CD4-positive, alpha-beta memory T cell (primary cell): ENCODE measurements around the gene ACOT12. TPM values are rescaled to one million over a fixed set of nuclear protein-coding genes. Genes with fewer than 3 reads are reported as not detected.
"Not testable (repeated sequence)": the region's sequence is repeated elsewhere in the genome, so short reads cannot be mapped to it uniquely, and the experiment has no call there.

Source experiments
- CTCF ChIA-PET: fragments of 350-600 bp; sonication (Branson Sonifier 250); formaldehyde crosslinking; loops from one replicate; lab custom pipeline; 2021; ENCODE audit warnings: inconsistent platforms; ENCODE audit not compliant: partially characterized antibody; lab: Charles Lee
- POLR2A ChIA-PET: fragments of 350-600 bp; sonication (Branson Sonifier 250); formaldehyde crosslinking; loops from one replicate; lab custom pipeline; 2021; ENCODE audit not compliant: partially characterized antibody; lab: Charles Lee
- DNase-seq, 5 donors: peaks; one replicate each; pipeline versions ENCODE4 v3.0.0 to v3.0.0-alpha.2; 2020 to 2022; ENCODE audit warnings: mixed read lengths in 1 of 5
- H3K27ac ChIP-seq: one replicate; pipeline ENCODE4 v1.7.0; 2013; ENCODE audit warnings: low read depth, low read length
- H3K27me3 ChIP-seq: 2 replicates; pipeline ENCODE4 v1.7.0; 2013; ENCODE audit warnings: mild to moderate bottlenecking, low read length, moderate library complexity; ENCODE audit not compliant: insufficient read depth
- H3K36me3 ChIP-seq: 2 replicates; pipeline ENCODE4 v1.7.0; 2013; ENCODE audit warnings: mild to moderate bottlenecking, low read length, moderate library complexity; ENCODE audit not compliant: insufficient read depth
- H3K4me1 ChIP-seq: 2 replicates; pipeline ENCODE4 v1.7.0; 2013; ENCODE audit warnings: mild to moderate bottlenecking, low read length, moderate library complexity; ENCODE audit not compliant: insufficient read depth
- H3K4me3 ChIP-seq, 2 donors: one replicate each; pipeline ENCODE4 v1.7.0; 2013; ENCODE audit warnings: low read length in 2 of 2, mild to moderate bottlenecking in 1 of 2
- H3K9me3 ChIP-seq, 2 donors: one replicate each; pipeline ENCODE4 v1.7.0; 2013; ENCODE audit warnings: low read length in 2 of 2, control low read depth in 1 of 2; ENCODE audit not compliant: control insufficient read depth in 1 of 2
- H3K27ac Mint-ChIP-seq, 7 donors: one replicate each; pipeline ENCODE4 v1.8.0; 2020 to 2021; ENCODE audit warnings: mixed read lengths in 7 of 7, mild to moderate bottlenecking in 6 of 7, inconsistent platforms in 3 of 7, moderate library complexity in 3 of 7
- H3K27me3 Mint-ChIP-seq, 2 donors: one replicate each; pipeline ENCODE4 v1.8.0; 2020 to 2021; ENCODE audit warnings: mixed read lengths in 2 of 2
- H3K36me3 Mint-ChIP-seq, 2 donors: one replicate each; pipeline ENCODE4 v1.8.0; 2020 to 2021; ENCODE audit warnings: mixed read lengths in 2 of 2, inconsistent platforms in 1 of 2, mild to moderate bottlenecking in 1 of 2
- H3K4me1 Mint-ChIP-seq, 4 donors: one replicate each; pipeline ENCODE4 v1.8.0; 2020 to 2021; ENCODE audit warnings: mixed read lengths in 4 of 4, mild to moderate bottlenecking in 1 of 4
- H3K4me3 Mint-ChIP-seq, 8 donors: one replicate each; pipeline ENCODE4 v1.8.0; 2020 to 2021; ENCODE audit warnings: mixed read lengths in 8 of 8, mild to moderate bottlenecking in 7 of 8, moderate library complexity in 6 of 8, inconsistent platforms in 3 of 8
- H3K9me3 Mint-ChIP-seq, 8 donors: one replicate each; pipeline ENCODE4 v1.8.0; 2020 to 2021; ENCODE audit warnings: mixed read lengths in 8 of 8, mild to moderate bottlenecking in 5 of 8, inconsistent platforms in 3 of 8, moderate library complexity in 1 of 8
- intact Hi-C: fragments of 100-400 bp; cut with micrococcal nuclease; formaldehyde crosslinking; loops from one replicate; pipeline ENCODE4 v1.15.1; 2023
- polyA plus RNA-seq, 2 donors: library from polyadenylated mRNA; unstranded; fragments of 300-500 nt; fragmentation: Illumina TruSeq; gene quantifications; one replicate each; pipeline ENCODE4 v1.2.3, GENCODE V29; 2021
- total RNA-seq, 2 experiments: library from RNA; stranded (reverse); gene quantifications; one replicate each; pipeline ENCODE4 v1.2.3, GENCODE V29; 2021

ACOT12 gene
- total and polyA plus RNA-seq, 4 experiments from 2014 or later: 0.41 TPM; not detected in 3

- Histone ChIP-seq H3K9me3 (no peaks in the 10 kb centered on the region), H3K27ac (no peak overlapping the region), H3K27me3 (no peaks in the 10 kb centered on the region), H3K4me1 (peaks cover 30% of the 10 kb centered on the region), H3K4me3 (peak overlapping the region in 1 of 2 donors; percentile 98), H3K36me3 (no peaks in the 10 kb centered on the region)
- ChIA-PET CTCF (interaction anchor here (1.0 to 2.6 kb wide), 5 partner anchors 8 to 536 kb away, joined by 3 to 10 read pairs (median 4); no protein-coding TSS in a partner anchor), POLR2A (interaction anchor here (1.1 to 2.5 kb wide), 5 partner anchors 156 to 1690 kb away, joined by 3 to 14 read pairs (median 3); partner anchors contain the start of genes ATG10, RPS23, SSBP2 and TENT2)
- Mint-ChIP-seq H3K4me1 (peaks cover 30 to 61% (median 45%) of the 10 kb centered on the region in 4 donors), H3K4me3 (peak overlapping the region; percentile 91 to 99 (median 94)), H3K36me3 (peaks cover 6 to 20% of the 10 kb centered on the region in 2 donors), H3K9me3 (no peaks in the 10 kb centered on the region), H3K27me3 (no peaks in the 10 kb centered on the region), H3K27ac (peak overlapping the region in 6 of 7 donors; percentile 57 to 97 (median 78))
- DNase-seq: no peak
- intact Hi-C loops: loop anchor here (5.0 to 10.0 kb wide), 3 partner anchors 340 to 1688 kb away; partner anchors contain the start of genes FAM151B, RASGRF2 and TENT2
Measured at GRCh38 chr5:81302596-81302995, 91.3 kb downstream of the ACOT12 start.

GRCh38 chr5:81301271-81302015 is 92.5 kb downstream of the ACOT12 start, which contains the start of gene ZCCHC9:
Gene ZCCHC9, plus strand, starts transcription at chr5:81301587. Its CDS starts 3,171 bp downstream, at chr5:81304758.
- Mint-ChIP-seq H3K4me3 (peak within 1 kb of the TSS; percentile 91 to 99 (median 94)), H3K4me1 (peaks cover 30 to 67% (median 49%) of the 10 kb centered on the region in 4 donors), H3K9me3 (no peaks in the 10 kb centered on the region), H3K36me3 (peaks cover 6 to 20% of the 10 kb centered on the region in 2 donors), H3K27me3 (no peaks in the 10 kb centered on the region), H3K27ac (peak within 1 kb of the TSS; percentile 87 to 99 (median 97))
- H3K27me3 ChIP-seq: no peaks in the 10 kb centered on the region
- DNase-seq: peak; percentile 90 to 94 (median 92)
- peak within 1 kb of the TSS; percentile 98 to 99 for H3K4me3 ChIP-seq
- ChIA-PET CTCF (interaction anchor here (0.9 to 2.6 kb wide), 10 partner anchors 8 to 767 kb away, joined by 3 to 10 read pairs (median 4); partner anchors contain the start of gene SSBP2), POLR2A (interaction anchor here (0.5 to 2.5 kb wide), 12 partner anchors 10 to 1689 kb away, joined by 3 to 14 read pairs (median 3); partner anchors contain the start of genes ATG10, DHFR, RPS23 and SSBP2)
- intact Hi-C loops: loop anchor here (1.0 to 10.0 kb wide), 7 partner anchors 339 to 1687 kb away; partner anchors contain the start of genes ATG10, FAM151B, RASGRF2 and RPS23
- no peaks in the 10 kb centered on the region for H3K9me3 ChIP-seq
- H3K4me1 ChIP-seq: peaks cover 30% of the 10 kb centered on the region
- no peaks in the 10 kb centered on the region for H3K36me3 ChIP-seq
- peak within 1 kb of the TSS; percentile 83 for H3K27ac ChIP-seq

GRCh38 chr5:81300921-81301270 is 93.0 kb downstream of the ACOT12 start:
- peak overlapping the region; percentile 98 to 99 for H3K4me3 ChIP-seq
- ChIA-PET POLR2A (interaction anchor here (1.3 to 2.5 kb wide), 4 partner anchors 9 to 978 kb away, joined by 3 to 10 read pairs (median 6); partner anchors contain the start of genes DHFR and RPS23), CTCF (interaction anchor here (0.8 to 3.6 kb wide), 7 partner anchors 9 to 767 kb away, joined by 3 to 20 read pairs (median 3); partner anchors contain the start of gene SSBP2)
- Mint-ChIP-seq H3K27me3 (no peaks in the 10 kb centered on the region), H3K4me3 (peak overlapping the region; percentile 91 to 99 (median 94)), H3K27ac (peak overlapping the region; percentile 87 to 99 (median 97)), H3K9me3 (no peaks in the 10 kb centered on the region), H3K4me1 (peaks cover 30 to 67% (median 47%) of the 10 kb centered on the region in 4 donors), H3K36me3 (peaks cover 6 to 20% of the 10 kb centered on the region in 2 donors)
- H3K4me1 ChIP-seq: peaks cover 30% of the 10 kb centered on the region
- H3K36me3 ChIP-seq: no peaks in the 10 kb centered on the region
- no peaks in the 10 kb centered on the region for H3K27me3 ChIP-seq
- H3K9me3 ChIP-seq: no peaks in the 10 kb centered on the region
- DNase-seq: no peak
- intact Hi-C loops: loop anchor here (1.0 to 10.0 kb wide), 7 partner anchors 339 to 1686 kb away; partner anchors contain the start of genes ATG10, FAM151B, RASGRF2 and RPS23
- H3K27ac ChIP-seq: peak overlapping the region; percentile 83

- Histone ChIP-seq H3K4me1 (peaks cover 27% of the 10 kb centered on the region), H3K27ac (no peak overlapping the region), H3K9me3 (no peaks in the 10 kb centered on the region), H3K4me3 (no peak overlapping the region), H3K36me3 (no peaks in the 10 kb centered on the region), H3K27me3 (no peaks in the 10 kb centered on the region)
- H3K4me1 Mint-ChIP-seq: peaks cover 27 to 53% (median 42%) of the 10 kb centered on the region in 4 donors
- H3K27me3 Mint-ChIP-seq: no peaks in the 10 kb centered on the region
- CTCF ChIA-PET: interaction anchor here (1.6 to 3.6 kb wide), 2 partner anchors 10 to 929 kb away, joined by 3 to 20 read pairs; no protein-coding TSS in a partner anchor
- POLR2A ChIA-PET: interaction anchor here (2.1 kb wide), 1 partner anchor 981 kb away, joined by 4 read pairs; the partner anchor contains the start of gene RPS23
- intact Hi-C loops: loop anchor here (5.0 kb wide), 2 partner anchors 610 to 1785 kb away; partner anchors contain the start of gene HOMER1
- no peak overlapping the region for H3K4me3 Mint-ChIP-seq
- no peak for DNase-seq
- peaks cover 0 to 7% (median 4%) of the 10 kb centered on the region in 8 donors for H3K9me3 Mint-ChIP-seq
- no peak overlapping the region for H3K27ac Mint-ChIP-seq
- peaks cover 11 to 12% of the 10 kb centered on the region in 2 donors for H3K36me3 Mint-ChIP-seq
Measured at GRCh38 chr5:81297531-81297930, 96.4 kb downstream of the ACOT12 start.

GRCh38 chr5:81294021-81294420 is 99.9 kb downstream of the ACOT12 start:
- H3K27ac ChIP-seq, CTCF ChIA-PET, H3K27me3 Mint-ChIP-seq, intact Hi-C loops, H3K4me3 ChIP-seq, DNase-seq, H3K36me3 ChIP-seq, H3K9me3 ChIP-seq, H3K27ac Mint-ChIP-seq, POLR2A ChIA-PET, H3K27me3 ChIP-seq: not testable (repeated sequence)
- H3K36me3 Mint-ChIP-seq: peaks cover 21 to 26% of the 10 kb centered on the region in 2 donors
- peaks cover 17% of the 10 kb centered on the region for H3K4me1 ChIP-seq
- H3K4me1 Mint-ChIP-seq: peaks cover 29 to 57% (median 49%) of the 10 kb centered on the region in 4 donors
- H3K4me3 Mint-ChIP-seq: peak overlapping the region in 1 of 8 donors; percentile 47
- peaks cover 7 to 19% (median 13%) of the 10 kb centered on the region in 8 donors for H3K9me3 Mint-ChIP-seq

GRCh38 chr5:81292130-81292529 is 101.8 kb downstream of the ACOT12 start:
- Mint-ChIP-seq H3K27ac (peak overlapping the region in 5 of 7 donors; percentile 24 to 94 (median 32)), H3K4me3 (peak overlapping the region in 6 of 8 donors; percentile 9 to 54 (median 30))
- POLR2A ChIA-PET: interaction anchor here (1.6 kb wide), 1 partner anchor 9 kb away, joined by 7 read pairs; the partner anchor contains the start of gene ZCCHC9

More at GRCh38 chr5:81292130-81292529, 101.8 kb downstream of the ACOT12 start:
- H3K4me1 ChIP-seq: peaks cover 27% of the 10 kb centered on the region
- no peaks in the 10 kb centered on the region for H3K9me3 ChIP-seq
- no peaks in the 10 kb centered on the region for H3K27me3 Mint-ChIP-seq
- peak in 2 of 5 donors; percentile 15 to 22 for DNase-seq
- no peaks in the 10 kb centered on the region for H3K36me3 ChIP-seq
- CTCF ChIA-PET: interaction anchor here (2.4 kb wide), 1 partner anchor 10 kb away, joined by 10 read pairs; the partner anchor contains the start of gene ZCCHC9
- no peak overlapping the region for H3K4me3 ChIP-seq
- H3K36me3 Mint-ChIP-seq: peaks cover 21 to 28% of the 10 kb centered on the region in 2 donors
- H3K4me1 Mint-ChIP-seq: peaks cover 35 to 55% (median 47%) of the 10 kb centered on the region in 4 donors
- intact Hi-C loops: no loop called here
- no peak overlapping the region for H3K27ac ChIP-seq
- peaks cover 7 to 19% (median 13%) of the 10 kb centered on the region in 8 donors for H3K9me3 Mint-ChIP-seq
- no peaks in the 10 kb centered on the region for H3K27me3 ChIP-seq
